Gastroesophageal sphincter (tissue), 4 donors: ENCODE results near the gene WDR59. TPM values are rescaled to one million over a fixed set of nuclear protein-coding genes. Genes with fewer than 3 reads are reported as not detected.

Experiments
- ATAC-seq: fragments of 150-250 bp; one replicate; pipeline ENCODE4 v1.9.1; 2016; ENCODE audit warnings: mild to moderate bottlenecking, moderate library complexity
- H3K27ac ChIP-seq, 4 donors: fragments of 200-600 bp; sonication (generic) in 3 of 4; 1 replicate in 3 of 4; 2 replicates in 1 of 4; pipeline ENCODE4 v1.5.1; 2016 to 2019
- H3K27me3 ChIP-seq: fragments of 200-600 bp; sonication (generic); one replicate; pipeline ENCODE4 v1.5.1; 2019
- H3K36me3 ChIP-seq, 2 donors: fragments of 200-600 bp; sonication (generic); one replicate each; pipeline ENCODE4 v1.5.1; 2019; ENCODE audit warnings: control low read depth in 1 of 2
- H3K4me1 ChIP-seq, 3 donors: fragments of 200-600 bp; sonication (generic); 1 replicate in 2 of 3; 2 replicates in 1 of 3; pipeline ENCODE4 v1.5.1; 2016 to 2019; ENCODE audit warnings: control low read depth in 2 of 3
- H3K4me3 ChIP-seq, 2 donors: fragments of 200-600 bp; sonication (generic); one replicate each; pipeline ENCODE4 v1.5.1; 2019; ENCODE audit warnings: mild to moderate bottlenecking in 1 of 2, moderate library complexity in 1 of 2
- H3K9me3 ChIP-seq, 3 donors: fragments of 200-600 bp; sonication (generic); one replicate each; pipeline ENCODE4 v1.5.1; 2017 to 2019; ENCODE audit warnings: control low read depth in 2 of 3
- EP300 ChIP-seq: sonication (generic); formaldehyde crosslinking; IDR thresholded peaks from one replicate; pipeline ENCODE4 v1.6.1; 2017; ENCODE audit warnings: antibody characterized with exemption, mild to moderate bottlenecking
- POLR2A ChIP-seq, 2 donors: fragments of 450-650 bp; IDR thresholded peaks; one replicate each; pipeline ENCODE4 v1.6.1; 2017; ENCODE audit warnings: antibody characterized with exemption in 2 of 2, mild to moderate bottlenecking in 2 of 2, moderate library complexity in 1 of 2
- POLR2AphosphoS5 ChIP-seq: sonication (generic); formaldehyde crosslinking; IDR thresholded peaks from one replicate; pipeline ENCODE4 v1.6.1; 2017; ENCODE audit warnings: antibody characterized with exemption
- WGBS, 2 donors: methylation state at CpG; one replicate each; pipeline ENCODE4 v1.1.5; 2018; ENCODE audit warnings: low coverage in 1 of 2; 5-methylcytosine and 5-hydroxymethylcytosine counted together
- total RNA-seq, 4 donors: library from RNA; depleted of rRNA; stranded (reverse); fragments of >200 nt; gene quantifications; one replicate each; pipeline ENCODE4 v1.1.0, GENCODE V29; 2016
- TF ChIP-seq, protein P1 (sequence below), 4 experiments: fragments of 200-600 bp in 2 of 4; fragments of 450-650 bp in 2 of 4; sonication (generic) in 1 of 4; IDR thresholded peaks; one replicate each; pipeline ENCODE4 v1.5.1; 2017 to 2019; ENCODE audit warnings: antibody characterized with exemption in 4 of 4, mild to moderate bottlenecking in 2 of 4, moderate library complexity in 2 of 4

Gene WDR59
- total RNA-seq, 4 donors from 2014 or later: 18.4 to 31.3 (median 21.4) TPM

- Histone ChIP-seq H3K9me3 (no peaks in the 10 kb centered on the region), H3K27me3 (no peaks in the 10 kb centered on the region), H3K27ac (no peak overlapping the region), H3K4me3 (no peak overlapping the region), H3K36me3 (no peaks in the 10 kb centered on the region), H3K4me1 (peaks cover 0 to 50% (median 9%) of the 10 kb centered on the region in 3 donors)
- no peak for TF ChIP-seq POLR2AphosphoS5
- no peak for TF ChIP-seq POLR2A (IDR thresholded peaks at IDR 0.05)
- no peak for TF ChIP-seq EP300
- TF ChIP-seq, protein P1, sequence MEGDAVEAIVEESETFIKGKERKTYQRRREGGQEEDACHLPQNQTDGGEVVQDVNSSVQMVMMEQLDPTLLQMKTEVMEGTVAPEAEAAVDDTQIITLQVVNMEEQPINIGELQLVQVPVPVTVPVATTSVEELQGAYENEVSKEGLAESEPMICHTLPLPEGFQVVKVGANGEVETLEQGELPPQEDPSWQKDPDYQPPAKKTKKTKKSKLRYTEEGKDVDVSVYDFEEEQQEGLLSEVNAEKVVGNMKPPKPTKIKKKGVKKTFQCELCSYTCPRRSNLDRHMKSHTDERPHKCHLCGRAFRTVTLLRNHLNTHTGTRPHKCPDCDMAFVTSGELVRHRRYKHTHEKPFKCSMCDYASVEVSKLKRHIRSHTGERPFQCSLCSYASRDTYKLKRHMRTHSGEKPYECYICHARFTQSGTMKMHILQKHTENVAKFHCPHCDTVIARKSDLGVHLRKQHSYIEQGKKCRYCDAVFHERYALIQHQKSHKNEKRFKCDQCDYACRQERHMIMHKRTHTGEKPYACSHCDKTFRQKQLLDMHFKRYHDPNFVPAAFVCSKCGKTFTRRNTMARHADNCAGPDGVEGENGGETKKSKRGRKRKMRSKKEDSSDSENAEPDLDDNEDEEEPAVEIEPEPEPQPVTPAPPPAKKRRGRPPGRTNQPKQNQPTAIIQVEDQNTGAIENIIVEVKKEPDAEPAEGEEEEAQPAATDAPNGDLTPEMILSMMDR (IDR thresholded peaks at IDR 0.05): no peak
- 90 to 100% methylated on average over 1 to 2 of the region's 3 CpGs for WGBS, 2 donors
- ATAC-seq: no peak
Measured at GRCh38 chr16:75004460-75004859, 19.5 kb upstream of the WDR59 start.

DNA sequence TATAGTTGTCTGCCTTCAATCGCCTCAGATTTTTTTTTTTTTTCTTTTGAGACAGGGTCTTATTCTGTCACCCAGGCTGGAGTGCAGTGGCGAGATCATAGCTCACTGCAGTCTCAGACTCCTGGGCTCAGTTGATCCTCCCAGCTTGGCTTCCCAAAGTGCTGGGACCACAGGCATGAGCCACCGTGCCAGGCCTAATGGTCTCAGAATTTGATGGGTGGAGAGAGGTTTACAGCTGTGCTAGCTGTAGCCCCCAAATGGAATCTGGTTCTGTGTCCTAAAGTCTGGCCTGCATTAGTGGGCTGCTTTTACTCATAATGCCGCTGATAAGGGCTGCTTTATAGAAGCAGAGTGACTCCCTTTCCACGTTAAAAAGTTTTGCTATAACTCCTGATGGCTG, 19.0 kb upstream of the WDR59 start:
- no peaks in the 10 kb centered on the region for H3K36me3 ChIP-seq
- H3K4me1 ChIP-seq: peaks cover 0 to 47% (median 9%) of the 10 kb centered on the region in 3 donors
- H3K4me3 ChIP-seq: no peak overlapping the region
- 72 to 100% methylated on average over 3 to 4 of the region's 5 CpGs for WGBS, 2 donors
- no peaks in the 10 kb centered on the region for H3K9me3 ChIP-seq
- no peak for ATAC-seq
- H3K27ac ChIP-seq: no peak overlapping the region
- TF ChIP-seq POLR2AphosphoS5 (no peak), EP300 (no peak), POLR2A (IDR thresholded peaks at IDR 0.05) (no peak)
- TF ChIP-seq, protein P1 (IDR thresholded peaks at IDR 0.05): no peak
- no peaks in the 10 kb centered on the region for H3K27me3 ChIP-seq

GRCh38 chr16:75002474-75002873, 17.6 kb upstream of the WDR59 start:
- WGBS, 2 donors: 64 to 78% methylated on average over 9 of the region's 9 CpGs
- H3K36me3 ChIP-seq: no peaks in the 10 kb centered on the region
- no peaks in the 10 kb centered on the region for H3K9me3 ChIP-seq
- no peak for ATAC-seq
- no peak overlapping the region for H3K4me3 ChIP-seq
- H3K27me3 ChIP-seq: no peaks in the 10 kb centered on the region
- H3K4me1 ChIP-seq: peaks cover 0 to 54% (median 9%) of the 10 kb centered on the region in 3 donors
- H3K27ac ChIP-seq: no peak overlapping the region
- TF ChIP-seq POLR2A (IDR thresholded peaks at IDR 0.05): no peak
- TF ChIP-seq EP300: no peak
- TF ChIP-seq, protein P1 (IDR thresholded peaks at IDR 0.05): no peak
- no peak for TF ChIP-seq POLR2AphosphoS5

DNA sequence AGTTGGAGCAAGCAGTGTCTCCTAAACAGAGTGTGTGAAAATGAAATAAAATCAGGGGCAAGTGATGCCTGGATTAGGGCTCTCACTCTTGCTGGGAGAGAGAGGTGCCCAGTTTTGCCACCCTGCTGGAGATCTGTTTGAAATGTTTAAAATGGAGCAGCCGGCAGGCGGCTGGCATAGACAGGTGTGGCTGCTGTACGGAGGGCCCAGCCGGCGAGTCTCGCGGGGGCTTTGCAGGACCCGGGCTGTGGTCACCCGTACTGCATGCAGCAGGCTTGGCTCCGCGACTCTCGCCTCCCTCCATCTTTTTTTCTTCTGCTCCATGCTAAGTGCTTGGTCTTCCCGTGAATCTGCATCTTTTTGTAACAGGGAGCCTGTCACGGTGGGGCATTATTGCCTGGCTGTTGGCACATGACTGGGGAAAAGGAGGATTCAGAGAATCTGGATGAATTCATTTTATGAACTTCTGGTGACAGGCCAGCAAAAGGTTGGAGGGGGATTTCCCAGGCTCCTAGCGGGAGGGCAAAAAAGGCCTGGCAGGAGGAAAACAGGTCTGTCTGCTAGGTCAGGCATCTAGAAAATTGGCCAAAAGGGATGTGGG, 15.7 kb upstream of the WDR59 start:
- Histone ChIP-seq H3K36me3 (no peaks in the 10 kb centered on the region), H3K9me3 (no peaks in the 10 kb centered on the region), H3K27me3 (no peaks in the 10 kb centered on the region), H3K27ac (peak overlapping the region in 3 of 4 donors; percentile 89 to 93 (median 89)), H3K4me1 (peaks cover 0 to 42% (median 9%) of the 10 kb centered on the region in 3 donors), H3K4me3 (peak overlapping the region; percentile 51 to 82)
- TF ChIP-seq, protein P1 (IDR thresholded peaks at IDR 0.05): no peak
- TF ChIP-seq EP300 (no peak), POLR2AphosphoS5 (no peak), POLR2A (IDR thresholded peaks at IDR 0.05) (no peak)
- no peak for ATAC-seq
- WGBS, 2 donors: 7 to 26% methylated on average over 10 to 15 of the region's 15 CpGs
